RKO (cell line): ENCODE data around the gene TMSB15B.
"Not testable (repeated sequence)": the region's sequence is repeated elsewhere in the genome, so short reads cannot be mapped to it uniquely, and the experiment has no call there.

Experiments used
- DNase-seq: peaks from one replicate; pipeline ENCODE4 v3.0.0-alpha.2; 2016; ENCODE audit warnings: low spot score

The TMSB15B gene

GRCh38 chrX:103962411-103963278 is at the start of gene TMSB15B:
Gene TMSB15B, plus strand, starts transcription at chrX:103962627.
- not testable (repeated sequence) for DNase-seq

GRCh38 chrX:103913356-103914020 is 48.9 kb upstream of the TMSB15B start:
- DNase-seq = no peak

- DNase-seq = no peak
These were observed 44.4 kb upstream of the TMSB15B start for GRCh38 chrX:103918050-103918449.

GRCh38 chrX:103918571-103919269 is 43.7 kb upstream of the TMSB15B start:
- DNase-seq = no peak

GRCh38 chrX:103919270-103919637 is 43.2 kb upstream of the TMSB15B start:
- no peak for DNase-seq

GRCh38 chrX:103920515-103920914 is 41.9 kb upstream of the TMSB15B start:
- DNase-seq = not testable (repeated sequence)

- no peak for DNase-seq
These were observed 35.4 kb upstream of the TMSB15B start for GRCh38 chrX:103927030-103927429.

GRCh38 chrX:103927633-103928032 is 34.8 kb upstream of the TMSB15B start:
- no peak for DNase-seq

GRCh38 chrX:103932133-103932532 is 30.3 kb upstream of the TMSB15B start:
- no peak for DNase-seq

- not testable (repeated sequence) for DNase-seq
These were observed 22.2 kb upstream of the TMSB15B start for GRCh38 chrX:103940257-103940656.

GRCh38 chrX:103941201-103941975 is 21.0 kb upstream of the TMSB15B start:
- DNase-seq = peak; percentile 64

- DNase-seq = no peak
These were observed 12.9 kb upstream of the TMSB15B start for GRCh38 chrX:103949506-103949905.

- DNase-seq = no peak
These were observed 9.1 kb upstream of the TMSB15B start for GRCh38 chrX:103953353-103953752.

GRCh38 chrX:103954259-103954658 is 8.2 kb upstream of the TMSB15B start:
- no peak for DNase-seq

GRCh38 chrX:103960599-103960998 is 1.8 kb upstream of the TMSB15B start:
- not testable (repeated sequence) for DNase-seq

GRCh38 chrX:103983508-103983907 is 21.1 kb downstream of the TMSB15B start:
- not testable (repeated sequence) for DNase-seq

GRCh38 chrX:103999234-103999633 is 36.8 kb downstream of the TMSB15B start:
- no peak for DNase-seq

GRCh38 chrX:104008831-104009230 is 46.4 kb downstream of the TMSB15B start:
- no peak for DNase-seq

GRCh38 chrX:104013158-104013557 is 50.7 kb downstream of the TMSB15B start:
- DNase-seq = no peak

GRCh38 chrX:104013606-104014005 is 51.2 kb downstream of the TMSB15B start, which contains the start of gene H2BW1:
Gene H2BW1, minus strand, starts transcription at chrX:104013708. Its CDS starts 132 bp downstream, at chrX:104013576.
- DNase-seq = no peak

- DNase-seq = not testable (repeated sequence)
These were observed 53.1 kb downstream of the TMSB15B start for GRCh38 chrX:104015576-104015975.
